Erythroblast (primary cell): Measurements from ENCODE around the gene LHCGR.

Experiments
- DNase-seq, 2 experiments: peaks; one replicate each; lab custom pipeline; 2025; lab: John Stamatoyannopoulos, UW
- GATA1 ChIP-seq: IDR thresholded peaks from 2 replicates; pipeline ENCODE4 v1.6.1; 2011; ENCODE audit warnings: low read depth, mild to moderate bottlenecking, control low read depth, low read length, moderate library complexity
- POLR2A ChIP-seq: IDR thresholded peaks from 2 replicates; pipeline ENCODE4 v1.6.1; 2011; ENCODE audit warnings: mild to moderate bottlenecking, low read length

The LHCGR gene

GRCh38 chr2:48725696-48726494, 29.6 kb downstream of the LHCGR start:
- no peak for TF ChIP-seq GATA1
- no peak for TF ChIP-seq POLR2A
- peak; percentile 4 to 23 for DNase-seq

GRCh38 chr2:48724278-48724677, 31.2 kb downstream of the LHCGR start:
- no peak for DNase-seq
- TF ChIP-seq GATA1: no peak

GRCh38 chr2:48723129-48723528, 32.4 kb downstream of the LHCGR start:
- no peak for TF ChIP-seq POLR2A
- no peak for TF ChIP-seq GATA1
- no peak for DNase-seq

DNA sequence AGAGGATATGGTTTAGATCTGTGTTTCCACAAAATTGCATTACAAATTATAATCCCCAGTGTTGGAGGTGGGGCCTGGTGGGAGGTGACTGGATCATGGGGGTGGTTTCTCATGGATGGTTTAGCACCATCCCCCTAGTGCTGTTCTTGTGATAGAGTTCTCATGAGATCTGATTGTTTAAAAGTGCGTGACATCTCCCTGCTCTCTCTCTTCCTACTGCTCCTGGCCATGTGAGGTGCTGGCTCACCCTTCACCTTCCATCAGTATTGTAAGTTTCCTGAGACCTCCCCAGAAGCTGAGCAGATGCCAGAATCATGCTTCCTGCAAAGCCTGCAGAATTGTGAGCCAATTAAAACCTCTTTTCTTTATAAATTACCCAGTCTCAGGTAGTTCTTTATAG, 33.1 kb downstream of the LHCGR start:
- no peak for DNase-seq
- no peak for TF ChIP-seq GATA1
- no peak for TF ChIP-seq POLR2A

DNA sequence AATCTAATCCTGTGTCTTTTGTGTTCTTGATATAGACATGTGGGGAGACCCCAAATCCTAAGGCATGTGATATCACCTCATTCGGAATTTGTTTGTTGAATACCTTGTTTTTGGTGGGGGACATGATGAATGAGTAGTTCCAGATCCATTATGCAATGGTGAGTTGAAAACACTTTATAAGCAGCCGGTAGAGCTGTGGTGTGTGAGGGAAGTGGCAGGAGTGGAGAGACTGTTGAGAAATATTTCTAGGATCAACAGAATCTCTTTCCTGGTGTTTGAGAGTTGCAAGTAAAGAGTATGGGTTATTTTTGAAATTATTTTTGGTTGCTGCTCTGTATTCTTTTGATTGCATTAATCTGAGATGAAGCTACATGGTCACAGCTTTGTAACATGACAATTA, 34.4 kb downstream of the LHCGR start:
- DNase-seq: no peak
- no peak for TF ChIP-seq GATA1
- no peak for TF ChIP-seq POLR2A

- TF ChIP-seq POLR2A (no peak), GATA1 (no peak)
These were observed 35.9 kb downstream of the LHCGR start for GRCh38 chr2:48719480-48720177.

GRCh38 chr2:48717846-48718245, 37.7 kb downstream of the LHCGR start:
- no peak for DNase-seq
- TF ChIP-seq POLR2A: no peak
- no peak for TF ChIP-seq GATA1

More at GRCh38 chr2:48719480-48720177, 35.9 kb downstream of the LHCGR start:
- DNase-seq: no peak

- no peak for TF ChIP-seq POLR2A
- TF ChIP-seq GATA1: no peak
- no peak for DNase-seq
These were observed 39.6 kb downstream of the LHCGR start for GRCh38 chr2:48715956-48716355.

DNA sequence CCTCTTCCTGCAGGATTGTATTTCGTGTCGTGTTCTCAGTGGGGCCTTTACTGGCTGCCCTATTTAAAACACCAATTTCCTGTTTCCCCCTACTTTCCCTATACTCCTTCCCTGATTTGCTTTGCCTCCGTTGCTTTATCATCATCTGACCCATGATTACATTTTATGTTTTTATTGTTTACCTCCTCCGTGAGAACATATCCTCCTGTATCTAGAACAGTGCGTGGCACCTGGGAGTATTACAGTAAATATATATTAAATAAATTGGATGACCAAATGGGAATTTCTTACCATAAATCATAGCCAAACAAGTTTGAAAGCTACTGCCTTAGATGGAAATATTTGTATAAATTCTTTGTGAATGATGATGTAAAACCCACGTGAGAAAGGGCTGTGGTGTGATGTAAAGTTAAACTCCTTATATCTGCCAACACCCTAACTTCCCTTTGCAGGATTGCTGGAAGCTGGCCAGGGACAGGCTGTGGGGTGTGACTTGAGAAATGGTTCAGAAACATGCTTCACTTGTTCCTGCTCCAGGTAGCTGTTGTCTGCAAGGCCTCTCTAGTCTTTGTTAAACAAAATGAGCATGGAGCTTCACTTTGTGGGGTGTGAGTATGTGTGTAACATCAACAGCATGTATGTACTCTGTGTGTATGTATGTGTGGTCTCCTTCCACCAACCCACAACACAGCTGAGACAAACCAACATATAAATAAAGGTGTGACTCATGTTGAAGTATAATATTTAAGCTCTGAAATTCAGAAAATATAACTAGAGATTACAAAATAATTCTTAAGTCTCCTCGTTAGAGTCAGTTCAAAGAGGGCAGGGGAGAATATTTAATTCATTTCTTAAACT, 40.3 kb downstream of the LHCGR start:
- peak; percentile 3 to 55 for DNase-seq
- TF ChIP-seq GATA1: no peak
- TF ChIP-seq POLR2A: no peak

DNA sequence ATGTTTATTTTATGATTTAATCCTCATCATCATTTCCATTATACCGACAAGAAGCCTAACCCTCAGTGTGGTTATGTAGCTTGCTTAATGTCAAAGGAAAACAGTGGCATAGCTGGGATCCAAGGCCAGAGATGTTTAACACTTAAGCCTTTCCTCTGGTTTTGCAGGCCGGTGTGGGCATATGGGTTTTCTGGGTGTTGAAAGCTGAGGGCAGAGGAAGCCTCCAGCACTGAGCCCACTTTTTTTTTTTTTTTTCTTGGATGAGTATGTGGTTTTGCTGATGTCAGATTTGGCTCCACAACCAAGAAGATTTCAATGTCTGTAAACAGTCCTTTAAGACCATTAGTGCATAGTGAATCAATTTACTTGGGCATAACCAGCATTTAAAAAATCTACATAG, 41.3 kb downstream of the LHCGR start:
- no peak for TF ChIP-seq POLR2A
- no peak for TF ChIP-seq GATA1
- DNase-seq: no peak

- TF ChIP-seq POLR2A: no peak
- no peak for TF ChIP-seq GATA1
- no peak for DNase-seq
These were observed 41.9 kb downstream of the LHCGR start for GRCh38 chr2:48713647-48714046.

DNA sequence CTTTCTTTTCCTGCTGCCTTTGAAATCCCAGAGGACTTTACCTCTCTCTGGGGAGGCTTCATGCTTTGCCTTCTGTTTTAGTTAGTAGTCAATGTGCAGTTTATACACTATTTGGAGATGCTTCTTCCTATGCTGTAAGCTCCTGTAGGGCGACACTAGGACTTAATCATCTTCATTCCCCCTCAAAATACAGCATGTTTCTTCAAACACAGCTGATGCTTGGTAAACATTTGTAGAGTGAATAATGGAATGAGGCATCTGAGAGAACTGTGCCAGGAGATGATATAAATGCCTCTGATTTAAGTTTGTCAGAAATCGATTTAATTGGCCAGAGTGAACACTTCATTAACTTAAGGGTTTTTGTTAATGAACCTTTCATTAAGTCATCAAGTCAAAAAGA, 43.4 kb downstream of the LHCGR start:
- no peak for DNase-seq
- TF ChIP-seq POLR2A (no peak), GATA1 (no peak)

GRCh38 chr2:48711343-48711742, 44.2 kb downstream of the LHCGR start:
- TF ChIP-seq GATA1 (no peak), POLR2A (no peak)
- no peak for DNase-seq
